ENCODE results near the gene USHBP1. TPM values are rescaled to one million over a fixed set of nuclear protein-coding genes. Genes with fewer than 3 reads are reported as not detected.
A peak's percentile ranks its signal among the peaks of the same experiment; 100 is the strongest.

Gene USHBP1
- total and polyA plus RNA-seq, 10 of the 15 experiments (the other 5 are each of a cell fraction or from before 2014, with no cell fraction given) = 0.05 to 0.96 (median 0.22) TPM; not detected in 2

- TF ChIP-seq STAT3 (IDR thresholded peaks at IDR 0.05; ENCODE audit: low read depth, low read length) = no peak
- no peak for TF ChIP-seq ESRRA (IDR thresholded peaks at IDR 0.05; ENCODE audit: low read length)
- no peak; the same call in 1 of the 2 replicates for TF ChIP-seq PAX5 (IDR thresholded peaks at IDR 0.05; ENCODE audit: borderline replicate concordance, low read depth, low read length)
- TF ChIP-seq KLF5 (IDR thresholded peaks at IDR 0.05; ENCODE audit: partially characterized antibody) = peak; percentile 52
- peak; percentile 49; the same call in 1 of the 2 replicates for TF ChIP-seq PML (IDR thresholded peaks at IDR 0.05; ENCODE audit: low read length)
- peak; percentile 84 for TF ChIP-seq ZNF687 (IDR thresholded peaks at IDR 0.05)
- TF ChIP-seq RAD51 (IDR thresholded peaks at IDR 0.05) = no peak
- peak; percentile 98 for TF ChIP-seq POU2F2 (IDR thresholded peaks at IDR 0.05; ENCODE audit: borderline replicate concordance, low read depth, low read length)
- TF ChIP-seq HDAC6 (IDR thresholded peaks at IDR 0.05; ENCODE audit: unreplicated experiment) = peak; percentile 43
- peak; percentile 68; the same call in 1 of the 2 replicates for TF ChIP-seq NFYB (IDR thresholded peaks at IDR 0.05; ENCODE audit: insufficient read depth, low read depth, low read length)
- TF ChIP-seq POLR2AphosphoS5 (IDR thresholded peaks at IDR 0.05; ENCODE audit: low read length) = peak; percentile 89
- TF ChIP-seq MXI1 (IDR thresholded peaks at IDR 0.05; ENCODE audit: low read depth, low read length) = peak; percentile 71
- TF ChIP-seq BACH1 (IDR thresholded peaks at IDR 0.05; ENCODE audit: borderline replicate concordance) = peak; percentile 52; the same call in 1 of the 2 replicates
- TF ChIP-seq RELA (IDR thresholded peaks at IDR 0.05; ENCODE audit: borderline replicate concordance, partially characterized antibody) = peak; percentile 60
- TF ChIP-seq YY1 (IDR thresholded peaks at IDR 0.05; ENCODE audit: low read depth, low read length) = peak; percentile 23; the same call in 1 of the 2 replicates
- TF ChIP-seq ZNF217 (IDR thresholded peaks at IDR 0.05) = no peak
- TF ChIP-seq RB1 (IDR thresholded peaks at IDR 0.05; ENCODE audit: borderline replicate concordance) = peak; percentile 68; the same call in 1 of the 2 replicates
- peak; percentile 37; the same call in 1 of the 2 replicates for TF ChIP-seq ELK1 (IDR thresholded peaks at IDR 0.05; ENCODE audit: low read depth, low read length)
- no peak for TF ChIP-seq NR2C2 (IDR thresholded peaks at IDR 0.05; ENCODE audit: borderline replicate concordance, control insufficient read depth, insufficient read length, low read depth)
- TF ChIP-seq TAF1 (IDR thresholded peaks at IDR 0.05; ENCODE audit: borderline replicate concordance, low read depth, low read length) = peak; percentile 63; the same call in 1 of the 2 replicates
- TF ChIP-seq REST (IDR thresholded peaks at IDR 0.05; ENCODE audit: low read depth, low read length) = 0 out of 2 replicates have a peak, but pooled peaks have one; percentile 3
These were observed 38.3 kb downstream of the USHBP1 start, which contains the start of gene OCEL1 (continued) for GRCh38 chr19:17226002-17226933.

Measured in GM12878 (cell line).